ENCODE data around the gene SNORC.

GRCh38 chr2:232878855-232879617 lies 9.0 kb downstream of the SNORC start:
- no peak for TF ChIP-seq EZH2phosphoT487 (IDR thresholded peaks at IDR 0.05; ENCODE audit: low read depth, severe bottlenecking, unreplicated experiment)
- no peak for TF ChIP-seq EZH2 (IDR thresholded peaks at IDR 0.05; ENCODE audit: borderline replicate concordance)
